ENCODE measurements around the gene TOP1.

GRCh38 chr20:41074441-41074840, 45.8 kb downstream of the TOP1 start:
- TF ChIP-seq, protein P1, sequence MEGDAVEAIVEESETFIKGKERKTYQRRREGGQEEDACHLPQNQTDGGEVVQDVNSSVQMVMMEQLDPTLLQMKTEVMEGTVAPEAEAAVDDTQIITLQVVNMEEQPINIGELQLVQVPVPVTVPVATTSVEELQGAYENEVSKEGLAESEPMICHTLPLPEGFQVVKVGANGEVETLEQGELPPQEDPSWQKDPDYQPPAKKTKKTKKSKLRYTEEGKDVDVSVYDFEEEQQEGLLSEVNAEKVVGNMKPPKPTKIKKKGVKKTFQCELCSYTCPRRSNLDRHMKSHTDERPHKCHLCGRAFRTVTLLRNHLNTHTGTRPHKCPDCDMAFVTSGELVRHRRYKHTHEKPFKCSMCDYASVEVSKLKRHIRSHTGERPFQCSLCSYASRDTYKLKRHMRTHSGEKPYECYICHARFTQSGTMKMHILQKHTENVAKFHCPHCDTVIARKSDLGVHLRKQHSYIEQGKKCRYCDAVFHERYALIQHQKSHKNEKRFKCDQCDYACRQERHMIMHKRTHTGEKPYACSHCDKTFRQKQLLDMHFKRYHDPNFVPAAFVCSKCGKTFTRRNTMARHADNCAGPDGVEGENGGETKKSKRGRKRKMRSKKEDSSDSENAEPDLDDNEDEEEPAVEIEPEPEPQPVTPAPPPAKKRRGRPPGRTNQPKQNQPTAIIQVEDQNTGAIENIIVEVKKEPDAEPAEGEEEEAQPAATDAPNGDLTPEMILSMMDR (IDR thresholded peaks at IDR 0.05) = no peak
- no peak for TF ChIP-seq EZH2 (IDR thresholded peaks at IDR 0.05)

Data from neural progenitor cell (in vitro differentiated cells).